Thymus (tissue), 11 donors: ENCODE measurements around the gene CDH23. TPM values are rescaled to one million over a fixed set of nuclear protein-coding genes. Genes with fewer than 3 reads are reported as not detected.

Experiments
- DNase-seq, 9 donors: peaks; one replicate each; pipeline ENCODE4 v3.0.0-alpha.2; 2013; ENCODE audit warnings: low spot score in 9 of 9, low read depth in 6 of 9, missing footprints in 1 of 9
- H3K27ac ChIP-seq, 2 donors: one replicate each; pipeline ENCODE4 v1.5.1; 2013; ENCODE audit warnings: control low read depth in 1 of 2, low read depth in 1 of 2, low read length in 1 of 2, mild to moderate bottlenecking in 1 of 2, moderate library complexity in 1 of 2
- H3K27me3 ChIP-seq, 2 donors: one replicate each; pipeline ENCODE4 v1.5.1; 2013; ENCODE audit warnings: low read length in 1 of 2; ENCODE audit not compliant: control insufficient read depth in 2 of 2, insufficient read depth in 1 of 2
- H3K36me3 ChIP-seq, 2 donors: one replicate each; pipeline ENCODE4 v1.5.1; 2013; ENCODE audit warnings: low read length in 1 of 2, mild to moderate bottlenecking in 1 of 2, moderate library complexity in 1 of 2; ENCODE audit not compliant: control insufficient read depth in 2 of 2, insufficient read depth in 2 of 2
- H3K4me1 ChIP-seq, 2 donors: one replicate each; pipeline ENCODE4 v1.5.1; 2013; ENCODE audit warnings: low read length in 2 of 2; ENCODE audit not compliant: control insufficient read depth in 2 of 2, insufficient read depth in 2 of 2
- H3K4me3 ChIP-seq, 2 donors: one replicate each; pipeline ENCODE4 v1.5.1; 2013; ENCODE audit warnings: low read length in 2 of 2, control low read depth in 1 of 2, mild to moderate bottlenecking in 1 of 2
- H3K9me3 ChIP-seq, 2 donors: one replicate each; pipeline ENCODE4 v1.5.1; 2013; ENCODE audit warnings: low read length in 1 of 2, mild to moderate bottlenecking in 1 of 2; ENCODE audit not compliant: control insufficient read depth in 2 of 2, insufficient read depth in 1 of 2
- WGBS: extraction: QIAGEN DNeasy Blood & Tissue Kit; methylation state at CpG from one replicate; pipeline ENCODE4 v1.1.7; 2013; 5-methylcytosine and 5-hydroxymethylcytosine counted together
- polyA plus RNA-seq: library from polyadenylated mRNA; stranded (reverse); fragments of 200-250 nt; gene quantifications from one replicate; pipeline ENCODE4 v1.2.3, GENCODE V29; 2013
- total RNA-seq: library from RNA; stranded (reverse); fragments of 120-200 nt; gene quantifications from one replicate; pipeline ENCODE4 v1.2.4, GENCODE V29; 2013
- donor health status: healthy.

The CDH23 gene
- total and polyA plus RNA-seq, 2 donors = 9.1 TPM

DNA sequence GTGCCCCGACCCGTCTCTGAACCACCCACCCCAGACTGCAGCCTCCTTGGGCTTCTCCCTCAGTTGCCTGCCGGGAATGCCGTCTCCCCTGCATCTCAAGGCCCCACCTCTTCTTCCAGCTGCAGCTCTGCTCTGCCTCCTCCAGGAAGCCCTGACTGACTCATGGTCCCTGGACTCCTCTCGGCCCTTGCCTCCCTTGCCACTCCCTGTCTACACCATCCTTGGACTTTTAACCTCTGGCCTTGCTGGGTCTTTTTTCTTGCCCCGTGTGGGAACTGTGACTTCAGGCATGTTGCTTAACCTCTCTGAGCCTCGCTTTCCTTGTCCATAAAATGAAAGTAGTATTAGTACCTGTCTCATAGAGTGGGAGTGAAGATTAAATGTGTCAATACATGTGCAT is 266.6 kb downstream of the CDH23 start:
- 96% methylated on average over 7 of the region's 7 CpGs for WGBS
- H3K4me1 ChIP-seq = peaks cover 8 to 24% of the 10 kb centered on the region in 2 donors
- no peak for DNase-seq
- H3K4me3 ChIP-seq = no peak overlapping the region
- H3K27me3 ChIP-seq = no peaks in the 10 kb centered on the region
- H3K27ac ChIP-seq = no peak overlapping the region
- H3K9me3 ChIP-seq = peaks cover 0 to 5% of the 10 kb centered on the region in 2 donors
- H3K36me3 ChIP-seq = no peaks in the 10 kb centered on the region

DNA sequence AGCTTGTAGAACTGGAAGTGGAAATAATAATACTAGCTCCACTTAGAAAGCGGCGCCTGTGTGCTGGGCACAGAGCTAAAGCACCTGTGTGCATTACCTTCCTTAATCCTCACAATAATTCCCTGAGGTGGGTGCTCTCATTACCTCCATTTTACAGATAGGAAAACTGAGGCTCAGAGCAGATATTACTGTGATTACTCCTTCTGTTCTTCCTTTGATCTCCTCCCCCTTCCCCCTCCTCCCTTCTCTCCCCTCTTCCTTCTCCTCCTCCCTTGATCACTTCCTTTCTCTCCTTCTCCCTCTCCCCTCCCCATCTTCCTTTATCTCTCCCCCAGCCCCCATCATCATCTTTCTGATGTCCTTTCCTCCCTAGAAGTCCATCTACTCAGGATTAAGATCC is 267.9 kb downstream of the CDH23 start:
- Histone ChIP-seq H3K27ac (no peak overlapping the region), H3K4me1 (peaks cover 8 to 24% of the 10 kb centered on the region in 2 donors), H3K36me3 (no peaks in the 10 kb centered on the region), H3K27me3 (no peaks in the 10 kb centered on the region), H3K9me3 (peaks cover 0 to 5% of the 10 kb centered on the region in 2 donors), H3K4me3 (no peak overlapping the region)
- WGBS = 74% methylated on average over 2 of the region's 2 CpGs
- DNase-seq = no peak

DNA sequence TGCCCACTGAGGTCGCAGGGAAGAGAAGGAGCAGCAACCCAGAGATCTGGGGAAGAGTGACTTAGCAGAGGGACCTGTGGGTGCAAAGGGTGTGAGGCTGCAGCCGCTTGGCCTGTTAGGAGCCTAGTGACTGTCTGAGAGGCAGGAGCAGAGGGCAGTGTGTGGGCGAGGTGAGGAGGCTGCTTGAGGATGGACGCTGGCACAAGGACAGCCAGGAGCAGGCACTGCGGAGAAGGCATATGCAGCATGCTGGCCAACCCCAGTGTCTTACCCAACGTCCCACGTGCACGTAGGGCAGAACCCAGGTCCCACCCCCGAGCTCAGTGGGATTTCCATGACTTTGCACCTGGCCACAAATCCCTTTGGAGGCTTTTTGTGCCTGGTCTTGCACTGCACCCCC is 268.7 kb downstream of the CDH23 start:
- no peak overlapping the region for H3K4me3 ChIP-seq
- H3K27me3 ChIP-seq = no peaks in the 10 kb centered on the region
- no peak for DNase-seq
- peaks cover 8 to 24% of the 10 kb centered on the region in 2 donors for H3K4me1 ChIP-seq
- WGBS = 95% methylated on average over 9 of the region's 9 CpGs
- H3K36me3 ChIP-seq = no peaks in the 10 kb centered on the region
- H3K27ac ChIP-seq = no peak overlapping the region
- H3K9me3 ChIP-seq = peaks cover 0 to 5% of the 10 kb centered on the region in 2 donors

DNA sequence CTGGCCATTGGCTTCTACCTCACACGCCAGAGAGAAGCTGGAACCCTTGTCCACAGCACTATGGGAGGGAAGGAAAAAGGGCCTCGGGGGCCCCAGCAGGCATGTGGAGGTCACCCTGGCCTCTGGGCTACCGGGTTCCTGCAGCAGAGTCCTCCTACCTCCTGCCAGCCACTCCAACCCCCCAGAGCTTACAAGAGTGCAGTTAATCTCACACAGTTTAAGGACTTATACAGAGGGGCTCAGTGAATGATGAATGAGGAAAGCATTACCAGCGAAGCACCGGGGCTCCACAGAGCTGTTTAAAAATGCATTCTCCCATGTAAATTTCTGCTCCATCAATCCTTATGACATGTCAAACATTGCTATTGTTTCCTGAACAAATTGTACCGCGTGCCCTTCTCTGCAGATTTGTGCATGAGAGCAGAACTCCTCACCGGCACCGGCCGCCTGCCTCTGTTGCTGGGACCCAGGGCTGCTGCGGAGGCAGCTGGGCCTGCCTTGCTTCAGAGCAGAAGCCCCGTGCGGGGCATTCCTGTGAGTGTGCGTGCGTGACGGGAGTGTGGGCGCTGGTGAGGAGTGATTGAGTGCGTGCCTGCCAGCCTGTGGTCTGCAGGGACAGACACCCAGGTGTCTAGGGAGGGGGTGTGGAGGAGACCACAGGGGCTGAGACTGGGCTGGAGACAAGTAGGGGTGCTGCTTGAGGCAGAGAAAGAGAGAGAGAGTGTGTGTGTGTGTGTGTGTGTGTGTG is 270.1 kb downstream of the CDH23 start:
- peak in 6 of 9 donors; percentile 17 to 57 (median 24) for DNase-seq
- H3K27me3 ChIP-seq = no peaks in the 10 kb centered on the region
- WGBS = 38% methylated on average over 18 of the region's 18 CpGs
- H3K36me3 ChIP-seq = no peaks in the 10 kb centered on the region
- H3K4me1 ChIP-seq = peaks cover 8 to 24% of the 10 kb centered on the region in 2 donors
- H3K9me3 ChIP-seq = peaks cover 0 to 5% of the 10 kb centered on the region in 2 donors
- peak overlapping the region in 1 of 2 donors; percentile 75 for H3K27ac ChIP-seq
- no peak overlapping the region for H3K4me3 ChIP-seq

DNA sequence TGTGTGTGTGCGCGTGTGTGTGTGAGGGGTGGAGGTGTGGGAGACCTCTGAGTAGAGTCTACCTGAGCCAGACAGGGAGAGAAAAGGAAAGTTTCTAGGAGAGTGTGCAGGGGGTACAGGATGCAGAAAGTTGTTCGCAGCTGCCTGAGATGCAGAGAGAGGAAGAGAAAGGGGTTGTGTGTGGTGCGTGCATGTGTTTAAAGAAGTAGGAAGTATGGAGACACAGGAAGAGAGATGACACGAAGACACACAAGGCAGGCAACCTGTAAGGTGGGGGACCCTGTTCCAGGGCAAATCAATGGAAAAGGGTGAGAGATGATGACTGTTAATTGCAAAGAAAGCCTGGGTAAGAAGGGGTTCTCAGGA is 270.6 kb downstream of the CDH23 start:
- Histone ChIP-seq H3K9me3 (peaks cover 0 to 3% of the 10 kb centered on the region in 2 donors), H3K36me3 (no peaks in the 10 kb centered on the region), H3K4me1 (peaks cover 8 to 24% of the 10 kb centered on the region in 2 donors), H3K4me3 (no peak overlapping the region), H3K27me3 (no peaks in the 10 kb centered on the region), H3K27ac (peak overlapping the region in 1 of 2 donors; percentile 75)
- DNase-seq = peak; percentile 19 to 78 (median 37)
- 5% methylated on average over 5 of the region's 5 CpGs for WGBS

DNA sequence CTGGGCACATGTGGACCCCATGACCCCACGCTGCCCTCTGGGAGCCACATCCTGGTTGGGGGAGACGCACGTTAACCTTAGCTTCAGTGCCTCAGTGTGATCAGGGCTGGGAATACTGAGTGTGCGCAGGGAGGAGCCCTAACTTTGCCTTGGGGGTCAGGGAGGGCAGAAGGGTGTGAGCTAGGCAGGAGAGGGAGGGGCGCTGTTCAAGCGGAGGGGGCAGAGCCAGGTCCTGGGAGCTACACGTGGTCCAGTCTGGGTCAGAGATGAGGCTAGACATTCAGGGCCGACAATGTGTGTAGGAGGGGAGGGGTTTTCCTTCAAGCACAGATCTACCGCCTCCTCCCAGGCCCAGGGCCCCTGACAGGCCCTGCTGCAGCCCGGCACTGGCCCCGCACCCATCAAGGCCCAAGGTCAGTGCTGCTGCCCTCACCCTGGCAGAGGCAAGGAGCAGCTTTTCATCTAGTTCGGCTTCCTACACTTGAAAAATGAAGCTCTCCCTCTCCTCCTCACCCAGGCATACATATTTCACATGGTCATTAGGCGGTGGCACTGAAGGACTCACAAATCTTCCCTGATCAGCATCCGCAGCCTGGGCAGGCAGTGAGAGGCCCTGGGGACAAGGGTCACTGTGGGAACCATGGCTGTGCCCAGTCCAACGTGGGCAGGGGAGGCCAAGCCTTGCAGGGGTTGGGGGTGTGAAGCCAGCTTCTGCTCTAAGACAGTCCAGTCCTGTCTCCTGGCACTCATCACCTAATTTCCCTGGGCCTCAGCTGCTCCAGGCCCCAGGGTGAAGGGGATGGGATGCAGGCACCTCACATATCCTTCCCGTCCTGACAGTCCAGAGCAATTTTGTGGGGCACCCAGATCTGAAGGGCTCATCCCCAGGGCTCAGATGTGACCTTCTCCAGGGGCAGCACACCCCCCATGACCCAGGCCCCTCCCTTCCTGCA is 275.6 kb downstream of the CDH23 start:
- no peak for DNase-seq
- H3K4me1 ChIP-seq = peaks cover 8 to 12% of the 10 kb centered on the region in 2 donors
- H3K4me3 ChIP-seq = no peak overlapping the region
- no peaks in the 10 kb centered on the region for H3K36me3 ChIP-seq
- 96% methylated on average over 16 of the region's 16 CpGs for WGBS
- H3K27me3 ChIP-seq = no peaks in the 10 kb centered on the region
- no peaks in the 10 kb centered on the region for H3K9me3 ChIP-seq
- no peak overlapping the region for H3K27ac ChIP-seq

DNA sequence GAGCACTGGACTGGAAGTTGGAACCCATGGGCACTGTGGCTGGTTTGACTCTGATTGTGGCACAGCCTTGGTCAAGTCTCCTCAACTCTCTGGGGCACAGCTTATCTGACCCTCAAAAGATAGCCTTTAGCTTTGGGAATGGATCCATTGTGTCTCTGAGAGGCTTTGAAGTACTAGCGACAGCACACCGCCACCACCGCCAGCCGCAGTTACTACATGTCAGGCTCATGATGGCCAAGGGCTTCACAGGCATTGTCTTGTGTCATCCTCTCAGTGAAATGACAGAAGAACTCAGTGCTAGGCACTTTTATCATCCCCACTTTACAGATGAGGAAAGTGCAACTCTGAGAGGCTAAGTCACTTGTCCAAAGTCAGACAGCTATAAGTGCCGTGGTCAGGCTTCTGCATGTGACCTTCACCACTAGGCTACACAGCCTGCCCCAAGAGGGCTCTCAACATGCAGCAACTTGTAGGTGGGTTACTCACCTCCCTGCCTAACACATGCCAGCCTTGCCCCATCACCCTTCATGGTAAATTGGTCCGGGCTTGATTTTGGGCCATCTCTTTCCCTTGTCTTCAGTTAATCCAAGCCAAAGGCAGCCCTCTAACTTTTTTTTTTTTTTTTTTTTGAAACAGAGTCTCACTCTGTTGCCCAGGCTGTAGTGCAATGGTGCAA is 278.7 kb downstream of the CDH23 start:
- DNase-seq = no peak
- no peaks in the 10 kb centered on the region for H3K4me1 ChIP-seq
- no peaks in the 10 kb centered on the region for H3K36me3 ChIP-seq
- no peaks in the 10 kb centered on the region for H3K27me3 ChIP-seq
- no peaks in the 10 kb centered on the region for H3K9me3 ChIP-seq
- no peak overlapping the region for H3K27ac ChIP-seq
- no peak overlapping the region for H3K4me3 ChIP-seq
- 98% methylated on average over 6 of the region's 6 CpGs for WGBS

DNA sequence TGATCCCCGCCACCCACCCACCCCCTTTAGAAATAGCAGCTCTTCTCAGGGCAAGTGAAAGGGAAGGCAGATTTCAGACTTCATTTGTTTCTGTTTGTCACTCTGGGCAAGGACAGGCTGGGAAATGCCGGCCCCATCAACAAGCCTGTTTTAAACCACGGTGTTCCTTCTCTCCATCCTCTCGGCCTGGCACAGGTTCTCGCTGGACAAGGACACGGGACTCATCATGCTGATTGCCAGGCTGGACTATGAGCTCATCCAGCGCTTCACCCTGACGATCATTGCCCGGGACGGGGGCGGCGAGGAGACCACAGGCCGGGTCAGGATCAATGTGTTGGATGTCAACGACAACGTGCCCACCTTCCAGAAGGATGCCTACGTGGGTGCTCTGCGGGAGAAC is 280.5 kb downstream of the CDH23 start:
- Histone ChIP-seq H3K4me3 (no peak overlapping the region), H3K9me3 (no peaks in the 10 kb centered on the region), H3K27me3 (no peaks in the 10 kb centered on the region), H3K27ac (no peak overlapping the region), H3K4me1 (no peaks in the 10 kb centered on the region), H3K36me3 (no peaks in the 10 kb centered on the region)
- no peak for DNase-seq
- WGBS = 98% methylated on average over 17 of the region's 17 CpGs
